ENCODE results near the gene BEND6.

BEND6 gene

GRCh38 chr6:57072108-57072507 lies 117.2 kb downstream of the BEND6 start:
- no peak for FAIRE-seq
- DNase-seq (ENCODE audit: extremely low spot score, insufficient read length, low read depth), result no peak

- DNase-seq (ENCODE audit: extremely low spot score, insufficient read length, low read depth), result no peak
- no peak for FAIRE-seq
Observed at GRCh38 chr6:57074383-57074782, 119.5 kb downstream of the BEND6 start.

GRCh38 chr6:57075092-57075491 lies 120.2 kb downstream of the BEND6 start:
- no peak for FAIRE-seq

More at GRCh38 chr6:57075092-57075491, 120.2 kb downstream of the BEND6 start:
- DNase-seq (ENCODE audit: extremely low spot score, insufficient read length, low read depth), result no peak
